Body of pancreas (tissue), 4 donors: ENCODE measurements around the gene MS4A4E. TPM values are rescaled to one million over a fixed set of nuclear protein-coding genes. Genes with fewer than 3 reads are reported as not detected.
A peak's percentile ranks its signal among the peaks of the same experiment; 100 is the strongest.

Source experiments
- ATAC-seq: fragments of 150-250 bp; one replicate; pipeline ENCODE4 v1.9.1; 2016
- DNase-seq, 4 donors: peaks; one replicate each; pipeline ENCODE4 v3.0.0-alpha.2; 2019
- H3K27ac ChIP-seq, 4 donors: fragments of 200-600 bp; sonication (generic); 1 replicate in 3 of 4; 2 replicates in 1 of 4; pipeline versions ENCODE4 v1.5.1 to v1.6.1; 2016 to 2019; ENCODE audit warnings: mild to moderate bottlenecking in 1 of 4, mixed read lengths in 1 of 4, moderate library complexity in 1 of 4
- H3K27me3 ChIP-seq, 2 donors: fragments of 200-600 bp; sonication (generic); one replicate each; pipeline ENCODE4 v1.6.0; 2016; ENCODE audit warnings: mild to moderate bottlenecking in 1 of 2
- H3K36me3 ChIP-seq, 2 donors: fragments of 200-600 bp; sonication (generic); replicated peaks in 1 of 2; 2 replicates each; pipeline ENCODE4 v1.5.1; 2016; ENCODE audit warnings: low read depth in 2 of 2; ENCODE audit not compliant: insufficient read depth in 1 of 2
- H3K4me1 ChIP-seq: fragments of 200-600 bp; sonication (generic); one replicate; pipeline ENCODE4 v1.6.0; 2016
- H3K4me3 ChIP-seq, 2 donors: fragments of 200-600 bp; sonication (generic); 1 replicate in 1 of 2; 2 replicates in 1 of 2; pipeline ENCODE4 v1.5.1; 2016 to 2019
- H3K9me3 ChIP-seq, 3 donors: fragments of 200-600 bp; sonication (generic); 1 replicate in 2 of 3; 2 replicates in 1 of 3; pipeline ENCODE4 v1.5.1; 2016
- CTCF ChIP-seq, 7 experiments: fragments of 450-650 bp in 4 of 7; fragments of 200-600 bp in 3 of 7; sonication (generic) in 3 of 7; IDR thresholded peaks; one replicate each; pipeline ENCODE4 v1.5.1; 2016 to 2019; ENCODE audit warnings: antibody characterized with exemption in 7 of 7
- POLR2A ChIP-seq, 3 donors: fragments of 450-650 bp; IDR thresholded peaks; one replicate each; pipeline ENCODE4 v1.6.1; 2016; ENCODE audit warnings: antibody characterized with exemption in 3 of 3, mild to moderate bottlenecking in 2 of 3
- WGBS, 2 donors: methylation state at CpG; one replicate each; pipeline ENCODE4 v1.1.5; 2017; 5-methylcytosine and 5-hydroxymethylcytosine counted together
- intact Hi-C: fragments of 100-400 bp; cut with DNase I; formaldehyde crosslinking; loops from one replicate; pipeline ENCODE4 v1.15.1; 2023
- total RNA-seq, 2 donors: library from RNA; depleted of rRNA; stranded (reverse); fragments of >200 nt; gene quantifications; one replicate each; pipeline ENCODE4 v1.1.0, GENCODE V29; 2016

The MS4A4E gene
- total RNA-seq, 2 donors from 2014 or later: not detected

DNA sequence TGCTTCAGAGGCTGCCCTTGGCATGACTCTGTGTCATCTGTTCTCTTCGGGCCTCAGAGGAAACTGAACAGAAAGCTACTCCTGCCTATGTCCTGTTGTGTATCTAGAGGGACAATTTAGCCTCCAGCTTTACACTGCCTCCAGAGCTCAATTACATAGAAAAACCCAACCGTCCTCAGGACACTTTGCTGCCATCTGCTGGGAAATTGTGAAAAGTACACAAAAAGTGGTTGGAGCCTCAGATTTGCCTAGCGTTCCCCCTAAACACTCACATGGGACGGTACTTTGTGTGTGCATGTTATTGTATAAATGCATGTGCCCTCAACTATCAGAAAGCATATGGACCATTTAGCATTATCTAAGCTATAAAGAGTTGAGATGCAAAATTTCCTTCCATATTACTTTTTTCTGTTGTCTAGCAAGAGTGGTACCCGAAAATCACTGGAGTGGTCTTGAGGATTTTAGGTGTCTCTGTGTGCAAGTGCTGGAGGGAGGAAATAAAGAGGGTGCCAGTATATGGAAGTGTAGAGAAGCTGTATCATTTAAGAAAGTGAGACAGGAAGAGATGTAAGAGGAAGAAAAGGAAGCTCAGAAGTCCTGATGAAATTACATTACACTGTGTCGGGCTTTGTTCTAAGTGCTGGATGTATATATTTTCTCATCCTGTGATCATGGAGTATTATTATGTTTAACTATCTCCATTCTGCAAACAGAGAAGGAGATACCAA lies 8.7 kb upstream of the MS4A4E start:
- WGBS, 2 donors: 36 to 53% methylated on average over 6 of the region's 6 CpGs

DNA sequence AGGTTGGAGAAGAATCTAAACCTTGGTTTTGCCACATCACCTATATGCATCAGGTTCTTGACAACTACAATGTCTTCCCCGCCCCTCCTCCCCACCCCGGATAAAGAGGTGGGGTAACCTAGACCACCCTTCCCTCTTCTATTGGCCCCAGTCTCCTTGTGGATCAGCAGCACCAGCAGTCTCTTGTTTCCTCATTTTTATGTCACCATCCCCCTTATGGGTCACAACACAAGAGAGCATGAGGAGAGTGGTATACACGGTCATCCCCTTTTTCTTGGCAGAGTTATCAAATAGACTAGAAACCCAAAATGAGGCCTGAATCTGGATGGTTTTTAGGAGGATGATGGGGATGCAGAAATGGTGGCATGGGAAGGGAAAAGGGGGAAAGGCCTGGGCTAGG lies 1.2 kb downstream of the MS4A4E start:
- DNase-seq (no peak), ATAC-seq (no peak)
- Histone ChIP-seq H3K27ac (no peak overlapping the region), H3K4me1 (no peaks in the 10 kb centered on the region), H3K36me3 (no peaks in the 10 kb centered on the region), H3K9me3 (no peaks in the 10 kb centered on the region), H3K4me3 (no peak overlapping the region), H3K27me3 (no peaks in the 10 kb centered on the region)
- TF ChIP-seq CTCF (IDR thresholded peaks at IDR 0.05): no peak
- no peak for TF ChIP-seq POLR2A (IDR thresholded peaks at IDR 0.05)
- intact Hi-C loops: no loop called here
- 66 to 81% methylated on average over 3 of the region's 3 CpGs for WGBS, 2 donors

More for the DNA sequence above, 8.7 kb upstream of the MS4A4E start:
- Histone ChIP-seq H3K4me3 (no peak overlapping the region), H3K4me1 (no peaks in the 10 kb centered on the region), H3K27ac (peak overlapping the region in 1 of 4 donors; percentile 38), H3K9me3 (peaks cover 0 to 10% (median 0%) of the 10 kb centered on the region in 3 donors), H3K36me3 (no peaks in the 10 kb centered on the region), H3K27me3 (no peaks in the 10 kb centered on the region)
- intact Hi-C loops: no loop called here
- peak in 3 of 4 donors; percentile 18 to 34 (median 21) for DNase-seq
- peak in 6 of 7 experiments; percentile 32 to 55 (median 50) for TF ChIP-seq CTCF (IDR thresholded peaks at IDR 0.05)
- TF ChIP-seq POLR2A (IDR thresholded peaks at IDR 0.05): no peak
- ATAC-seq: no peak

DNA sequence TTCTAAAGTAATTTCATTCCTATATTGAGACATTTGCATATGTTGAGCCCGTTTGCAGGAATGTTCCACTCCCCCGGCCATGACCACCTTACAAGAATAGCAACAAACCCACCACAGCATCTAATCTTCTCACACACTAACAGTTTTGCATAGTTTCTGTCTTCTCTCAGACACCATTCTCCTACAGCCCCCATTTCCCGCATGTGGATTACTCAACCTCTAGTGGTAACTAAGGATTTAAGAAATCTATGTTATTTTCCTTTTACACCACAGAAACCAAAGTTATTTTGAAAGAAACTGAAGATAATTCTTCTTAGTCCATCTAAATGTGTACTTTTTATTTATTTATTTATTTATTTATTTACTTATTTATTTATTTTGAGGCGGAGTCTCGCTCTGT lies 2.3 kb downstream of the MS4A4E start:
- DNase-seq: no peak
- no peak for ATAC-seq
- H3K4me3 ChIP-seq: no peak overlapping the region
- no peaks in the 10 kb centered on the region for H3K36me3 ChIP-seq
- no peaks in the 10 kb centered on the region for H3K27me3 ChIP-seq
- no peaks in the 10 kb centered on the region for H3K9me3 ChIP-seq
- H3K27ac ChIP-seq: no peak overlapping the region
- no peaks in the 10 kb centered on the region for H3K4me1 ChIP-seq
- intact Hi-C loops: no loop called here
- TF ChIP-seq CTCF (IDR thresholded peaks at IDR 0.05): no peak
- no peak for TF ChIP-seq POLR2A (IDR thresholded peaks at IDR 0.05)
- WGBS, 2 donors: 77 to 85% methylated on average over 5 of the region's 5 CpGs

- ATAC-seq (no peak), DNase-seq (no peak)
- Histone ChIP-seq H3K27me3 (no peaks in the 10 kb centered on the region), H3K4me3 (no peak overlapping the region), H3K4me1 (no peaks in the 10 kb centered on the region), H3K36me3 (no peaks in the 10 kb centered on the region), H3K27ac (no peak overlapping the region), H3K9me3 (no peaks in the 10 kb centered on the region)
- intact Hi-C loops: no loop called here
- WGBS, 2 donors: 49 to 59% methylated on average over 3 of the region's 3 CpGs
- no peak for TF ChIP-seq CTCF (IDR thresholded peaks at IDR 0.05)
- no peak for TF ChIP-seq POLR2A (IDR thresholded peaks at IDR 0.05)
Observed at GRCh38 chr11:60235321-60235720, 7.6 kb downstream of the MS4A4E start.

DNA sequence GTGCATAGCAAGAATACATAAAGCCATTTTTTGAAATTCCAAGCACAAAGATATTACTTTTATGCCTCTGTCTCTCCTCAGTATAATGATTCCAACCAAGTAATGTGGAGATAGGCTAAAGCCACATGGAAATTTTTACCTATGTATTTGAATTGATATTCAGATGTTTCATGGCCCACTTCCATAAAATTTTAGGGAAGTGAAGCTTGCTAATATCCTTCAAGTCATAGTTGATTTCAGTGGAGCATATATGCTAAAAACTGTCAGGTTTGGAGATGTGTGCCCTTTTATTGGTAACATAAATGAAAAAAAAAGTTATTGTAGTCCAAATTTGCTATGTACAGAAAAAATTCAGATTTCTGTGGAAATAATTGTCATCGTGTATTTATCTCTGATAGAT lies 12.3 kb downstream of the MS4A4E start:
- no peaks in the 10 kb centered on the region for H3K27me3 ChIP-seq
- WGBS, 2 donors: 43 to 52% methylated on average over 1 of the region's 1 CpG
- no peak overlapping the region for H3K4me3 ChIP-seq
- DNase-seq: no peak
- H3K36me3 ChIP-seq: no peaks in the 10 kb centered on the region
- intact Hi-C loops: no loop called here
- H3K9me3 ChIP-seq: no peaks in the 10 kb centered on the region
- no peaks in the 10 kb centered on the region for H3K4me1 ChIP-seq
- TF ChIP-seq POLR2A (IDR thresholded peaks at IDR 0.05) (no peak), CTCF (IDR thresholded peaks at IDR 0.05) (no peak)
- no peak for ATAC-seq
- no peak overlapping the region for H3K27ac ChIP-seq
